ENCODE results near the gene MUS81. TPM values are rescaled to one million over a fixed set of nuclear protein-coding genes. Genes with fewer than 3 reads are reported as not detected.

MUS81 gene
- total and polyA plus RNA-seq, 2 of the 13 experiments (the other 11 are each of a cell fraction or from before 2014, with no cell fraction given) = 25.6 to 30.2 TPM

- TF ChIP-seq ZFP36L2 (CRISPR knock-in tag; IDR thresholded peaks at IDR 0.05) (no peak), ELF1 (CRISPR knock-in tag; IDR thresholded peaks at IDR 0.05) (peak; percentile 98), HMG20A (CRISPR knock-in tag; IDR thresholded peaks at IDR 0.05; ENCODE audit: borderline replicate concordance) (no peak), ZNF709 (CRISPR knock-in tag; IDR thresholded peaks at IDR 0.05) (no peak; the same call in none of the 2 replicates), THAP9 (CRISPR knock-in tag; IDR thresholded peaks at IDR 0.05; ENCODE audit: borderline replicate concordance) (peak; percentile 82; the same call in 1 of the 2 replicates), MTF1 (CRISPR knock-in tag; IDR thresholded peaks at IDR 0.05) (no peak), E2F5 (CRISPR knock-in tag; conservative IDR thresholded peaks at IDR 0.05) (no peak), ZNF609 (CRISPR knock-in tag; IDR thresholded peaks at IDR 0.05; ENCODE audit: borderline replicate concordance) (no peak), HNF1B (CRISPR knock-in tag; IDR thresholded peaks at IDR 0.05) (peak; percentile 82), ZNF749 (CRISPR knock-in tag; IDR thresholded peaks at IDR 0.05; ENCODE audit: borderline replicate concordance) (0 out of 2 replicates have a peak, but pooled peaks have one; percentile 39), REPIN1 (CRISPR knock-in tag; IDR thresholded peaks at IDR 0.05; ENCODE audit: borderline replicate concordance, low read depth) (peak; percentile 69), HOXA7 (CRISPR knock-in tag; IDR thresholded peaks at IDR 0.05) (no peak), IRF2 (CRISPR knock-in tag; IDR thresholded peaks at IDR 0.05) (no peak), ZXDC (CRISPR knock-in tag; IDR thresholded peaks at IDR 0.05) (no peak), BRCA1 (CRISPR knock-in tag; IDR thresholded peaks at IDR 0.05) (no peak)
These were observed 28.1 kb downstream of the MUS81 start, which contains the start of gene FIBP (continued) for GRCh38 chr11:65888163-65888814.

Data from HepG2 (cell line).